ENCODE measurements around the gene ELAVL4. TPM values are rescaled to one million over a fixed set of nuclear protein-coding genes. Genes with fewer than 3 reads are reported as not detected.
"Not testable (repeated sequence)": the region's sequence is repeated elsewhere in the genome, so short reads cannot be mapped to it uniquely, and the experiment has no call there.

ELAVL4 gene
- total RNA-seq, 1 donor from 2014 or later = 0.43 TPM

DNA sequence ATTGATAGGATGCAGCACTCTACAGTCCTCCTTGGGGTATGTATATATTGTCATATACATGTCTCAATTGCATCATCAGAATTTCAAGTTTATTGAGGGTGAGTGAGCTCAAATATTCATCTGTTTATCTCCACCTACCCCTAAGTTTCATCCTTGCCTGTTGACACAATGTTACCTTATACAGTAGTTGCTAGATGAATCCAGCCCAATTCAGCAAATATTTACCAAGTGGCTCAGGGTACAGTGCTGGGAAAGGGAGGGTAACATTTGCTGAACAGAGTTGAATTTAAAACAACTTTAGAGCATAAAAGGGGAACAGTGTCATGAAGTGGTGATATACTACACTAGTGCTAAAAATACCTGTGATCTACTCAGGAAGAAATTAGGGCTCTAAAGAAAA is 14.4 kb downstream of the ELAVL4 start:
- DNase-seq (ENCODE audit: low spot score) = no peak

- DNase-seq (ENCODE audit: low spot score) = no peak
Observed at GRCh38 chr1:50126927-50127715, 18.4 kb downstream of the ELAVL4 start.

DNA sequence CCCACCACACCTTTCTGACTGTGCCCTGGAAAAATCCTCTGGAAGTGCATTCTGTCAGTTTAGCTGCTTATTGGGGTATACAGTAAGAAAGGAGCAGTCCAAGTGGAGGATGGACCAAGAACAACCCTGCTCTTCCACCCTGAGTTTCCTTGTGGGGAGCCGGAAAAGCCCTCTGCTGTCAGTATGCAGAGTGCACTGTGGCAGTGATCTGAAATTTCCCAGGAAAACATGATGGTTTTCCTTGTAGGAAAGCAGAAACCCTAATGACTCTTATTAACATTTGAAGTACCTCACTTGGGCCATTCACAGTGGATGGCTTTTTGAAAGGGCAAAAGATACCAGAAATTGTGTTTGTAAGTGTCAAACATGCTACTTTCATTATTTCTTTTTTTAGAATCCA is 20.5 kb downstream of the ELAVL4 start:
- DNase-seq (ENCODE audit: low spot score) = no peak

DNA sequence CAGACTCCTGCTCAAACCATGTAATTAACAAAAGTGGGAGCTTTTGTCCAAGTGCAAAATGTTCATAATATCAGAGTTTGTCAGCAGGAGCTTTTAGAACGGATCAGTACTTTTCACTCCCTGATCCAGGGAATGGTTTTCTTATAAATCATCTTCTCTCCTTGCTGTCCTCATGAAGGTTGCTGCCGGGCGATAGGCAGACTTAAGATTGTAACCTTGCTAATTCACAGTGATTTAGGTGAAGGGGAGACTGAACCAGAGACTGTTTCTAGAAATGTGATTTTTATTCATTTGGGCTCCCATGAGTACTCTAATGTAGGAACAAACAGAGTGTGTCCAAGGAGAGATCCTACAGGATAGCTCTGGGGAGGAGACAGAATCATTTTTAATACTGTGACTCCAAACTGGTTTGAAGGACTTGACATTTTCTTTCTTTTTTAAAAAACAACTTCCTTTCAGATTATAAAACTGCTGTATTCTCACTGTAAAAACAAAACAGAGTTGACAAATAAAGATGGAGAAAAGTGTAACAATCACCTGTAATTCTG is 23.7 kb downstream of the ELAVL4 start:
- no peak for DNase-seq (ENCODE audit: low spot score)

GRCh38 chr1:50135716-50136115 is 27.0 kb downstream of the ELAVL4 start:
- no peak for DNase-seq (ENCODE audit: low spot score)

- DNase-seq (ENCODE audit: low spot score) = no peak
Observed at GRCh38 chr1:50139339-50140181, 30.8 kb downstream of the ELAVL4 start.

GRCh38 chr1:50140182-50140447 is 31.4 kb downstream of the ELAVL4 start:
- DNase-seq (ENCODE audit: low spot score) = no peak

DNA sequence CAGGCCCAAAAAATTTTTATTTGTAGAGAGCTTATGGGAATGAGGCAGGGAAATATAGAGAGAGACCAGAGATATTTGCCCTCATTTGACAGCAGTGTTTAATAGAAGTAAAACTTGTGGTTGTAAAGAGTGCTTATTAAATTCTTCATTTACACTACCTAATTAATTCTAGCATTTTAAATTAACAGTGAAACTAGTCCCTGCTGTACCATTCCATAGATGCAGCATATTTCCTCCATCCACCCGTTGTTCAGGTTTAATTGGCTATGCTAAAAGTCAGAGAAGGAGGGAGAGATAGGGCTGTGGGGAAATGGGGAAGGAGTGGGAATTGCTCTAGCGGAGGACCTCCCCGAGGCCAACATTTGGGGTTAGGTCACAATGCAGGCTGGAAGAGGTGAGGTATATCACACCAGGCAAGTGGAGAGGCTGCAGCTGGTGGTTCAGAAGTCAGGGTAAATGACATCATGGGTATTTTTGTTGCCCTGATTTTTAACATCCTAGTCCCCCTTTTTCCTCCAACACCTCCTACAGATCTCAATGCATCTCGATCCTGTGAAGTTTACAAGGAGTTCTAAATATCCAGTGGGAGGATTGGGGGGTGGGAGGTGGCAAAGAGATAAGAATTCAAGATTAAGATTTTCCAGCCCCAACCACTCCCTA is 38.6 kb downstream of the ELAVL4 start:
- DNase-seq (ENCODE audit: low spot score) = no peak

GRCh38 chr1:50148142-50148923 is 39.6 kb downstream of the ELAVL4 start:
- DNase-seq (ENCODE audit: low spot score) = no peak

DNA sequence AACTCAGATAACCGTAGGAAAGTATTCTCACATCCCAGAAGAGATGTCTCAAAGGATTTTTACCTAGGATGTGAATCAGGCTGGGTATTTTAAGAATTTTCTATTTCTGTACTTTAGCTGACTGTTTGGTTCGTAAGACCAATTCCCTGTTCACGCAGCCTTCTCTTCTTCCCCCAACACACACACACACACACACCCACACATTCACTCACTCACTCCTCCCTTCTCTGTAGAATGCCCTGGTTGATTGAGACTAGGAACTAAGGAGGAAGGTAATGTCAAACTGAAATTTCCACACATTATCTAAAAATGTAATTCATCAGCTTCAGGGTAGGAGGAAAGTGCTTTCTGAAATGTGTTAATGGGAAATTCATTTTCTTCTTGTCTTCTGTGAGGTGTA is 43.5 kb downstream of the ELAVL4 start:
- no peak for DNase-seq (ENCODE audit: low spot score)

GRCh38 chr1:50155541-50155940 is 46.8 kb downstream of the ELAVL4 start:
- no peak for DNase-seq (ENCODE audit: low spot score)

DNA sequence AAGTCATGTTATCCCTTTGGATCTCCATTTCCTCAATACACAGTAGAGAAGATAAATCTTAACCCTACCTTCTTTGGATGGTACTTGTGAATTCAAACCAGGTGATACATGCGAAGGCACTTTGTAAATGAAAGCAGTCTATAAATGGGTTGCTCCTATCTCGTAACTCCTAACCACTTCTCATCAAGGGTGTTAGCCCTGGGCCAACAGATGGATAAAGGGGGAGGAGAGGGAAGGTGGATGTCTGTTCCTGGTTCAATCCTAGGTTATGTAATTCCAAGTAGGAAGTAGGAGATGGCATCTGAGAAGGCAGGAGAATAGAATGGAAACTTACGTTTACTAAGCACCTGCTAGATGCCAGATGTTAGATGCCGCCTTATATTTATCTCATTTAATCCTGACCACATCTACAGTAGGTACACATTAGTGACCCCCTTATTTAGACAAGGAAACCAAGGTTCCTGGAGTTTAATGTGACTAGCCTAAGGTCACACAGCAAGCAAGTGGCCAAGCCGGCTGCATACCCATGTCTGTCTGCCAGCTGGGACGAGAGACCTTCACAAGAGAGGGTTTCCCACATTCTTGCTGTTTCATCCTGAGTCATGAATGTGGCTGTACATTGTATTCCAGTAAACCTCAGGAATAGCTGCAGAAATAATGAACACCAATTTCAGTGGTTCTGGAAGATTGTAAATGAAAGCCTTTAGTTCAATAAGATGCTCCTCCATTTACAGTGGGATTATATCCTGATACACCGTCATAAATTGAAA is 47.7 kb downstream of the ELAVL4 start:
- no peak for DNase-seq (ENCODE audit: low spot score)

DNA sequence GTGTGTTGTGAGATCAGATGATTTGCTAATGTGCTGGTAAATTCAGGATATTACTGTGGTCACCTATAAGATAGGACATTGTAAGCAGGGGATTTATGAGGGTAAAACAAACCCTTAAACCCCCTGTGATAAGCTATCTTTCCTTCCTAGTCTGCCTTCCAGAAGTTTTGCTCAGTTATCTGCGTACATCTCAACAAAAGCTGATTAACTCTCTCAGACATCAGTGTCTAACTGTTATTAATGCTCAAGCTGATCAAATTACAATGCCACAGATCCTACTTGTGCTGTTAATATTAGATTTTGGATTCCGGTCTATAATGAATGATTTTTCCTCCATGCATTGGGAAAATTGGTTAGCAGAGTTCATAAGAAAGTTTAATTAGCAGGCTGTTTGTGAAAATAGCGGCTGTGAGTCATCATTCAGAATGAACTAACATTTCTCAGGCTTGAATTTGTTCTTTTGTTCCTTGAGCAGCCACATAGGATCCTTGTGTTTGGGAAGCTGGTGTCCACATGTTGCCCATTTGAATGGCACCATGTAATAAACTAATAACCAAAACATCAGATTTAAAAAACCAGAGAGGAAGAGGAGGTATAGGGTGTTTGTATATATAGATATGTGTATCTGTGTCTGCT is 48.7 kb downstream of the ELAVL4 start:
- DNase-seq (ENCODE audit: low spot score) = no peak

- no peak for DNase-seq (ENCODE audit: low spot score)
Observed at GRCh38 chr1:50158421-50158820, 49.7 kb downstream of the ELAVL4 start.

DNA sequence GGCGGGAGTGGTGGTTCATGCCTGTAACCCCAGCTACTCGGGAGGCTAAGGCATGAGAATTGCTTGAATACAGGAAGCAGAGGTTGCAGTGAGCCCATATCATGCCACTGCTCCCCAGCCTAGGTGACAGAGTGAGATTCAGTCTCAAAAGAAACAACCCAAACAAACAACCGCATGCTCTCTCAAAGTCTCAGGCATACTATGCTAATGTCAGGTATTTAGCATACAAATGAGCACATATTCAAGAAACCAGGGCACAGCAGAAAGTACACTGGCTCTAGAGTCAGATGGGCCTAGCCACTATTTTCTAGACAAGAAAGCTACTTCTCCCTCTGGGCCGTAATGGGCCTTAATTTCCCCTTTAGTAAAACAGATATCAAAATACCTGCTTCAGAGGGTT is 55.0 kb downstream of the ELAVL4 start:
- no peak for DNase-seq (ENCODE audit: low spot score)

DNA sequence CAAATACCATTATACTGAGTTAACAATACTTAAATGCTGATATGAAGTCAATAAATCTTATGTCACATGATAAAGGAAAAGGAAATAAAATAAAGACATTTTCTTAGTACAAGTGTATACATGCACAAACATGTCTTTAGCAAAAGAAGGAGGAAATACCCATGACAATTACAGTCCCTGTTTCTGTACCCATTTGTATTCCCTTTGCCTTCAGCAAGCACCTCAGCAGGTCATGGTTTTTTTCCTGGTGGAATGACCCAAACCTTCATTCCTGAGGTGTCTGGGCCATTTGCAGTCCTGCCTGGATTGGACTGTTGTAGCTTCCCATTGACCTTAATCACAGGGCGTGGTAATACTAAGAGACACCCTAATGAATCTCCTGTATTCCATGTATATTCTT is 57.6 kb downstream of the ELAVL4 start:
- not testable (repeated sequence) for DNase-seq (ENCODE audit: low spot score)

DNA sequence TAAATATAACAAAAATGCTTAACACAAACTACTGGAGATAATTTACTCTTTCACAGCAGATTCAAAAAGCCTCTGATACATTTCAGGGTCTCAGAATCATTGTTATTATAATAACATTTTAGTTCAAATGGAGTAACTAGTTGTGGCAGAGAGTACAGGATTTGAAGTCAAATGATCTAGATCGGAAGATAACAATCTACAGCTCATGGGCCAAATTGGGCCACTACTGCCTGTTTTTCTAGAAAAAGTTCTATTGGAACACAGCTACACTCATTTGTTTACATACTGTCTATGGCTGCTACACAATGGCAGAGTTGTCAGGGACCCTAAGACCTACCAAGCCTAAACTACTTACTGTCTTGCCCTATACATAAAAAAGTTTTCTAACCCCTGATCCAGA is 63.6 kb downstream of the ELAVL4 start:
- no peak for DNase-seq (ENCODE audit: low spot score)

DNA sequence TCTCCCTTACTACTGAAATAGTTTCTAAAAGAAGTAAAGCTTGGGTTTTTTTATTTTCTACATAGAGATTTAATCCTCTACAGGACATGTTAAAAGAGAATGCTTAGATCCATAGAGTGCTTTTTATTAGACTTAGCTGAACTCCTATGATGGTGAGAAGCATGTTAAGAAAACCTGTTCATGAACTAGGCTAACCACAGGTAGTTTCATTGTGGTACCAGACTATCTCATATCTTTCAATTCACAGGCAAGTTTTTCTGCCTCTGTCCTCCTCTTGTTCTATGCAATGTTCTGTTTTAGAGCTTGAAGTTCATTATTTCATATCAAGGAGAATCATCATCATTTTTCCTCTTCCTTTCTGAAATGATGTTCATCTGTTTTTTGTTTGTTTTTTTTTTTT is 65.4 kb downstream of the ELAVL4 start:
- DNase-seq (ENCODE audit: low spot score) = no peak

DNA sequence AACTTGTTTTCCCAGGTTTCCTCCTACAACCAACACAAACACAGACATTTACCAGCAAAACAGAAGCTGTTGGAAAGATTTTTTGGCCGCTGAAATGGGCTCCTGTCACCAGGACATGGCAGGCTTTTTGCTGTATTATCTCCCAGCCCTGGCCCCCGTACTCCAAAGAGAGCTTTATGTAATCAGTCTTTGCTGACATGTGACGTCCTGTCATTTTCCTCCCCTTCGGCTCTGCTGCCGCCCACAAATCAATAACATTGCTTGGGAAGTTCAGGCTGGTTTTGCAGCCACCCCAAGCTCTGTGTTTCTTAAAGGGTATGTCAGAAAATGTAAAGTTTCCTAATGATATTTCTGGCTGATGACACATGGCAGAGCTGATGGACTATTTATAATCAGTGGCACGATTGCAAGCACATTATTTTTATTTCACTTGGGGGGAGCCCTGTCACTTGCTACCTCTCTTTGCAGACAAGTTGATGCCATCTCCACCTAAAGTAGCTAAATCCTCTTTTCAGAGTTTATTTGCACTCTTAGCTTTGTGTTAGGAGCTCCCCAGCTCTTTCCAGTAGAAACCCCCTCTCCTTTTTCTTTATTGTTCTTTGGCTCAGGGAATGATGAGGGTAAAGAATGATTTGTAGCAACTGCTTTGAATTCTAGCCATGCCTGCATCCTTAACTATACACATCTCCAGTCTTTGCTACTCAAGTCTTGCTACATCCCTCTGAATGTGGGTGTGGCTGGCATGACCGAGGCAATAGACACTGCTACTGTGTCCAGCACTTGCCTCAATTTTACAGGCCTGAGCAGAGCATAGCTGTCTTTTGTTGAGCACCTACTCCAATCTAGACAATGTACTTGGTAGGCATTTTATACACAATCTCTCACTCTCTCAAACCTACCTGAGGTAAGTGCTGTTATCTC is 67.3 kb downstream of the ELAVL4 start:
- no peak for DNase-seq (ENCODE audit: low spot score)

Measured in mucosa of gallbladder (tissue), 1 donor.